GM18520 (cell line): ENCODE measurements around the gene APH1B.

ENCODE experiments used
- ATAC-seq: cut with Tn5 transposase; IDR thresholded peaks from one replicate; pipeline ENCODE4 v1.9.1; 2021; ENCODE audit not compliant: unreplicated experiment

APH1B gene

DNA sequence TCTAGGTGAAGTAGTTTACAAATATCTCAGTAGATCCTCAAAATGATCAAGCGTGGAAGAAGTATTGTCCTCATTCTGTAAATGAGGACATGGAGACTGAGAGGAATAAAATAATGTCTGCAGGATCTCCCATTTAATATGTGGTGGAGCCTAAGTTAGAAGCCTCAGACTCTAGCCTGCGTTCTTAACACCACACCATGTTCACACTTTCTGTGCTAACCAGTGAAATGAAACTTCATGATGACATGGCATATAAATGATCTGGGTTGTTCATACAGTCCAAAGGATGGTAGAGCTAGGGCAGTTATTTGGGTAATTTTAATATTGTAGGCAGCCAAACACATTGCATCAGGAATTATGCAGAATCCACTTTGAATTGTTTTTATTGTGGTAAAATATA is 25.1 kb upstream of the APH1B start:
- ATAC-seq: no peak

DNA sequence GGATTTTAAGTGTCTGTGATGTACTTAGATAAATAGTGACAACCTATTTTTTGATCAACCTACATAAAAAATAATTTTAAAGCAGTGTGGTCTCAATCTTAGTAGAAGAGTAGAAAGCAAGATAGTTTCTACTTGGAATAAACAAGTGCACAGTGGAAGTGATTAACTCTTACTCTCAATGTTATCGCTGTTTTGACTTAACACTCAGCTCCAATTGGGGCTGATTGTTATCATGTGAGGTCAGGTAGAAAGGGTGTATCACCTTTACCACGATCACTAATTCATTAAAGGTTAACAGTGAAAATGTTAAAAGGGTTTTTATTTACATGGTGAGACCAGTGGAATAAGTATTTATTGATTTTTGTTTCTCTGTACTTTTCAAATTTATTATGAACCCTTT is 22.4 kb upstream of the APH1B start:
- ATAC-seq: no peak

- no peak for ATAC-seq
Measured at GRCh38 chr15:63255489-63255990, 21.9 kb upstream of the APH1B start.

DNA sequence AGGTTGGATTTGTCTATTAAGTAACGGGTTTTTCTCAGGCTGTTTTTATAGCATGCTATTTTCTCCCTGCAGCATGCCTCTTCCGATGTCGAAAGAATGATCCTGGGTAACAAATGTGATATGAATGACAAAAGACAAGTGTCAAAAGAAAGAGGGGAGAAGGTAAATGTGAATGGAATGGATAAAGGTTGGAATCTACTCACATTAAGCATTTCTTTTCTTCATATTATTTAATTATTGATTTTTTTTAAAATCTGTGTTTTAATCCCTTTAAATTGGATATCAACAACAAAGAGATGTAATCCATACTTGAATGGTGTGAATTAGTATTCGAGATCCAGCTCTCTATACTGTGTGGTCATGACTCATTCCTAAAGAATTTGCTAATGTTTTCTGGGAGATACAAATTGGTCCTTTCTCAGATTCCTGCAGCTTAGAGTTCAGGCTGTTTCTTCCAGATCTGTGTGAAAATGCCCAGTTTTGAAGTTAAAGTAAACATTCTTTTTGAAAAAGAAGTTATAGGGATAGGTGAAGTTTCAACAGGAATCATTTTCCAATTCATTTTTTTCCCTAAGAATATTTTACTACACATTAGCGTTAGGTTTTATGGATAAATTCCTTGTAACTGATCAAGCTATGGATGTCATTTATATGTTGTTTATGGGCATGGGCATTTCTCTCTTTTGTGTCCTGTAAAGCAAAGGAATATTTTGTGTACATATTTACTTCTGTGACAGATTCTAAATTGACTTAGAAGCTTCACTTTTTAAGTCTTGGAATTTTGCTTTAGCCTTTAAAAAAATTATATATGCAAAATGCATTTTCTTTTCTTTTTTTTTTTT is 20.8 kb upstream of the APH1B start:
- no peak for ATAC-seq

GRCh38 chr15:63258658-63259057 is 18.7 kb upstream of the APH1B start:
- ATAC-seq: no peak

- no peak for ATAC-seq
Measured at GRCh38 chr15:63260791-63261190, 16.6 kb upstream of the APH1B start.

DNA sequence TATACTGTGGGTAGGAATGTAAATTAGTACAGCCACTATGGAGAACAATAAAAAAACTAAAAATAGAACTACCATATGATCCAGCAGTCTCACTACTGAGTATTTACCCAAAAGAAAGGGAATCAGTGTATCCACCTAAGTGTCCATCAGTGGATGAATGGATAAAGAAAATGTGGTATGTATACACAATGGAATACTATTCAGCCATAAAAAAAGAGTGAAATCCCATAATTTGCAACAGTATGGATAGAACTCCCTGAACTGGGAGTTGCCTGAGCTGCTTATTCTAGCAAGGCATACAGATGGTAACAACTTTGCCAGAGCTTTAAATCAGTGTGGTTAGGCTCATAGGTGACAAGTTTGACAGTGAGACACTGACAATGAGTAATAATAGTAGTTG is 16.1 kb upstream of the APH1B start:
- ATAC-seq: no peak

GRCh38 chr15:63263519-63263918 is 13.9 kb upstream of the APH1B start:
- no peak for ATAC-seq

GRCh38 chr15:63264688-63265293 is 12.6 kb upstream of the APH1B start:
- no peak for ATAC-seq

DNA sequence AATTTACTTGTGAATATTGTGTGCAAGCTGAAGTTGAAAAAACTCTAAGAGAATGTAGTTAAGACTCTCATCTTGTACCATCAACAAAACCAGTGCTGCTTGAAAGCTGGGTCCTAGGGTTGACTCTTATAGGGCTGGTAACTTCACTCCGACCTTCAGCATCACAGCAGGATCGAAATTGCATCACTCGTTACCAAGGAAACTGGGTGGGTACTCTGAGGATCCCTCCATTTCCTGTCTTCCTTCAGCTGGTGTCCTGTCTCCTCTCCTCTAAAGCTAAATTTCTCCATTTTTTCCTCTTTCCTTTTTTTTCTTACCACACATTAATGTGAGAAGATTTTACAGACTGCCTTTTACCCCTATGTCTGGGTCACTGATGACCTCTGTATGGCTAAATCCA is 3.0 kb upstream of the APH1B start:
- ATAC-seq: no peak

- ATAC-seq: no peak
Measured at GRCh38 chr15:63276342-63277037, 915 bp upstream of the APH1B start.

DNA sequence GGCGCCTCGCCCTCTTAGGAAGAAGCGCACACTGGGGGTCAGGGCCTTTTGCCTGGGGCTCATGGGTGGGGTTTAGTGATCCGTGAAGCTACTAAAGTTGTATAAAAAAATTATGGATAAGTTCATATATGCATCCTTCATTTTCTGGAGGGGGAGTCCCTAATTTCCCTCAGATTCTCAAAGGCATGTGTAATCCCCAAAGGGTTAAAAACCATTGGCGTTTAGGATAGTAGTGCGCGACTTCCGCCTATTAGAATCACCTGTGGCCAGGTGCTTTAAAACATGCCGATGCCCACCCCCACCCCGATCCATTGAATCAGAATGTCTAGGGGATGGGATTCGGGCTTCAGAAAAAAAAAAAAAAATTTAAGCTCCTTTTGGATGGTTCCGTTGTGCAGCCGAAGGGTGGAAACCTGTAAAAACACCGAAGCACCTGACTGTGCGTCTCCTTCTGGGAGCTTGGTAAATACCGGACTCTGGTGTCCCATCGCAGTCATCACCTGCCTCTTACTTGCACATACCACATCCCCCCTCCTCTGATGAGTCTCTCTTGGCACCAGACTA is 570 bp downstream of the APH1B start:
- ATAC-seq: no peak

- ATAC-seq: no peak
Measured at GRCh38 chr15:63283126-63283525, 5.7 kb downstream of the APH1B start.

- no peak for ATAC-seq
Measured at GRCh38 chr15:63284335-63284734, 6.9 kb downstream of the APH1B start.

DNA sequence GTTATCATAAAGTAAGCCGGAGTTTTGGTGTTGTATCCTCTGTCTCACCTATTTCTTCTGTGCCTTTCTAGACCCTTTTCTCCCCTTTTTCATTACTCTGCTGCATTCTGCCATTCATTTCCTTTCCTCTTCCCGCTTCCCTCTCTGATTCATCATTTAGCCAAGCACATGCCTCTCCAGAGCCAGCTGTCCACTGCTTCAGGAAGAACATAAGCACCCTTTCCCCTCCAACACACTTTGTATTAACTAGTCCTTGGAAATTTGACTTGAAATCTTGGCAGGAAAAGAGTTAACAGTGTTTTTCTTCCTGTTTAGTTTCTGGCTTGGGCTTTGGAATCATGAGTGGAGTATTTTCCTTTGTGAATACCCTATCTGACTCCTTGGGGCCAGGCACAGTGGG is 9.7 kb downstream of the APH1B start:
- no peak for ATAC-seq

DNA sequence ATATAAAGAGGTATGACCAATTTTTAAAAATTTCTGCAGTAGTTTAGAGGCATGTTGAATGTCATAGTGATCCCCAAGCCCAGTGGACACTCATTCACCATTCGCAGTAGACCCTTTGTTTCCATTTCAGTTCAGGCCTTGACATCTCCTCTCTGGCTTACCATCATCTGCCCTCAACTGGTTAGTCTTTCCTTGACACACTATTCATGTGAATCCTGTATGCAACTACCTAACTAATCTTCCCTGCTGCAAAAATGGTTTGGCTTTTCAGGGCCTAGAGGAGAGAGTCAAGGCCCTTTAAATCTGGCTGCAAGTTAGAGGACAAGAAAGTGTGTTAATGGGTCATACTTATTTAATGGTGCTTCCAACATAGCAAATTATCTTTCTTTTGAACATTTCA is 10.9 kb downstream of the APH1B start:
- no peak for ATAC-seq

DNA sequence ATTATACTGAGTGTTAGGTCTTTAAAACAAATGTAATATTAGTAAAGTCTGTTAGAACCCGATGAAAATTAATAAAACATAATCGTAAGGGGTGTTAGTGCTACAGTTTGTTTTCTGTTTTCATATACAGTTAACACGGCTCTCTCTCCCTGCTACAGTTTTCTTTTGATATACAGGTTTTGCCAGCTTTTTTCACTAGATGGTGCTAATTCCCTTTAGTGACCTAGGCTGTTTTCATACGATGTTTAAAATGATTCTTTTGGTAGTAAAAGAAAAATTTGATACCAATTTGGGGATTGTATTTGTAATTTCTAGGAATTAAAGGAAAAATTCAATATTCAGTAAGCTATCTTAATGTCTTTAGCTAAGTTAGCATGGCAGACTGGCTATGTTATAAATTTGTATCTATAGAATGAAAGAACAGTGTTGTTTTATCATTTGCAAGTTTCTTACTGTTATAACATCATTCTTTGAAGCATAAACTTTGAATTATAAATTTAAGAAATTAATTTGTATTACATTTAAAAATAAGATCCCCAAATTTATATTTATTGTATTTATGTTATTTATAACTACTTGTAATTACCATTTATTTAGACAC is 11.5 kb downstream of the APH1B start:
- no peak for ATAC-seq

DNA sequence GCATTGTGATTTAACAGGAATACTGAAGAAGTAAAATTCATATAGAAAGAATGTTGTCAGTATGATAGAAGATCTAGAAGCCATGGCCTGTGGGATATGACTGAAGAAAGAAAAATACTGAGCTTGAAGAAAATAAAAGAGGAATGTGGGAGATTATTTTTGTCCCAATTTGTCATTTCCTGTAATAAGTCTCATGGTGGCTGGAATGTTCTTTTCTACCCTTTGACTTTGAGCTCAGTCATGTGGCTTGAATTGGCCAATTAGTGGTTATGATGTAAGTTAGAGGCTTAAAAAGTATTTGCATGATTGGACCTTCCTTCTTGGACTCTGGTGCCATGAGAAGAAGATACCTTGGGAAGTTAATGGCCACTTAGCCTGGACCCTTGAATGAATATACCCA is 14.1 kb downstream of the APH1B start:
- ATAC-seq: no peak

GRCh38 chr15:63292241-63292640 is 14.8 kb downstream of the APH1B start:
- ATAC-seq: no peak

DNA sequence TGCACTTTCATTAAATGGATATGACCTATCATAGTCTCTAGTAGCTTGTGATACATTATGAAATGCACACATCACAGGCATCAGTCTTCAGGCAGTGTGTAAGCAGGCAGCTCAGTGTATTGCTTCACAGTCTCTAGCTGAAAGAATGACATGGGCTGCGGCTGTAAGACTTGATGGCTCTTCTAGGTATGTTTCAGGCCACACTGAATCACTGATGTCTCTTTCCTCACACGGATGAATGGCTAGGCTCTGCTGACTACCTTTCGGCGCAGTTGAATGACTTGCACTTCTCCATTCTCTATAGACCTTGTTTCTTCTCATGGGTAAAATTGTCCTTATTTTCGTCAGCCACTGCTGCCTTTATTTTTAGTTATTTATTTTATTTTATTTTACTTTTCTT is 15.4 kb downstream of the APH1B start:
- ATAC-seq: no peak

GRCh38 chr15:63294359-63294758 is 17.0 kb downstream of the APH1B start:
- ATAC-seq: no peak
